ENCODE measurements around the gene MUC5B. TPM values are rescaled to one million over a fixed set of nuclear protein-coding genes. Genes with fewer than 3 reads are reported as not detected.

Gene MUC5B
- total RNA-seq, 2 experiments from 2014 or later, result not detected

- Mint-ChIP-seq H3K9me3 (no peaks in the 10 kb centered on the region), H3K4me1 (ENCODE audit: low read depth) (peaks cover 15% of the 10 kb centered on the region), H3K4me3 (no peak overlapping the region), H3K36me3 (ENCODE audit: low read depth) (no peaks in the 10 kb centered on the region), H3K27me3 (no peaks in the 10 kb centered on the region), H3K27ac (no peak overlapping the region)
- Histone ChIP-seq H3K4me3 (ENCODE audit: low read length) (no peak overlapping the region), H3K27ac (ENCODE audit: low read depth in 1 of 2, low read length in 2 of 2) (no peak overlapping the region), H3K36me3 (ENCODE audit: insufficient read depth, low read length) (peaks cover 35% of the 10 kb centered on the region), H3K27me3 (ENCODE audit: control insufficient read depth in 1 of 2, insufficient read depth in 2 of 2, low read length in 2 of 2) (no peaks in the 10 kb centered on the region), H3K4me1 (ENCODE audit: insufficient read depth, low read length) (peaks cover 14% of the 10 kb centered on the region), H3K9me3 (ENCODE audit: control insufficient read depth in 1 of 2, insufficient read depth in 1 of 2, low read length in 2 of 2) (no peaks in the 10 kb centered on the region)
- intact Hi-C loops (cut with DNase I, micrococcal nuclease), result no loop called here
- ChIA-PET POLR2A (interaction anchor here (0.9 kb wide), 1 partner anchor 10 kb away, joined by 3 read pairs; the partner anchor contains the start of gene TOLLIP), CTCF (interaction anchor here (1.7 kb wide), 1 partner anchor 10 kb away, joined by 4 read pairs; the partner anchor contains the start of gene TOLLIP)
- ATAC-seq (ENCODE audit: poor library complexity), result no peak
- DNase-seq, result peak in 2 of 14 experiments; percentile 11 to 25
- no peak for TF ChIP-seq CTCF (IDR thresholded peaks at IDR 0.05)
Measured at GRCh38 chr11:1299621-1300020, 76.8 kb downstream of the MUC5B start.

- H3K36me3 ChIP-seq (ENCODE audit: insufficient read depth, low read length), result peaks cover 32% of the 10 kb centered on the region
- H3K4me3 ChIP-seq (ENCODE audit: low read length), result no peak overlapping the region
- TF ChIP-seq CTCF (IDR thresholded peaks at IDR 0.05), result no peak
- Mint-ChIP-seq H3K27ac (no peak overlapping the region), H3K36me3 (ENCODE audit: low read depth) (peaks cover 5% of the 10 kb centered on the region), H3K27me3 (no peaks in the 10 kb centered on the region), H3K4me1 (ENCODE audit: low read depth) (peaks cover 19% of the 10 kb centered on the region), H3K9me3 (no peaks in the 10 kb centered on the region), H3K4me3 (no peak overlapping the region)
- no peaks in the 10 kb centered on the region for H3K27me3 ChIP-seq (ENCODE audit: control insufficient read depth in 1 of 2, insufficient read depth in 2 of 2, low read length in 2 of 2)
- peaks cover 16% of the 10 kb centered on the region for H3K4me1 ChIP-seq (ENCODE audit: insufficient read depth, low read length)
- ATAC-seq (ENCODE audit: poor library complexity) (no peak), DNase-seq (no peak)
- H3K27ac ChIP-seq (ENCODE audit: low read depth in 1 of 2, low read length in 2 of 2), result no peak overlapping the region
- no peaks in the 10 kb centered on the region for H3K9me3 ChIP-seq (ENCODE audit: control insufficient read depth in 1 of 2, insufficient read depth in 1 of 2, low read length in 2 of 2)
- CTCF ChIA-PET, result interaction anchor here (1.7 kb wide), 1 partner anchor 9 kb away, joined by 4 read pairs; the partner anchor contains the start of gene TOLLIP
- POLR2A ChIA-PET, result interaction anchor here (0.9 kb wide), 1 partner anchor 9 kb away, joined by 3 read pairs; the partner anchor contains the start of gene TOLLIP
- intact Hi-C loops (cut with DNase I, micrococcal nuclease), result no loop called here
Measured at GRCh38 chr11:1300121-1300520, 77.3 kb downstream of the MUC5B start.

GRCh38 chr11:1300569-1301187 lies 77.8 kb downstream of the MUC5B start:
- ATAC-seq (ENCODE audit: poor library complexity) (no peak), DNase-seq (peak in 1 of 14 experiments; percentile 9)
- H3K36me3 Mint-ChIP-seq (ENCODE audit: low read depth), result peaks cover 5% of the 10 kb centered on the region
- H3K4me3 Mint-ChIP-seq, result no peak overlapping the region
- no peaks in the 10 kb centered on the region for H3K27me3 Mint-ChIP-seq
- no peak overlapping the region for H3K27ac ChIP-seq (ENCODE audit: low read depth in 1 of 2, low read length in 2 of 2)
- H3K4me1 ChIP-seq (ENCODE audit: insufficient read depth, low read length), result peaks cover 20% of the 10 kb centered on the region
- no peaks in the 10 kb centered on the region for H3K9me3 Mint-ChIP-seq
- intact Hi-C loops (cut with DNase I, micrococcal nuclease), result no loop called here
- CTCF ChIA-PET, result interaction anchor here (1.7 kb wide), 1 partner anchor 9 kb away, joined by 4 read pairs; the partner anchor contains the start of gene TOLLIP
- peaks cover 30% of the 10 kb centered on the region for H3K36me3 ChIP-seq (ENCODE audit: insufficient read depth, low read length)
- no peak overlapping the region for H3K27ac Mint-ChIP-seq
- TF ChIP-seq CTCF (IDR thresholded peaks at IDR 0.05), result no peak
- no peaks in the 10 kb centered on the region for H3K27me3 ChIP-seq (ENCODE audit: control insufficient read depth in 1 of 2, insufficient read depth in 2 of 2, low read length in 2 of 2)
- no peak overlapping the region for H3K4me3 ChIP-seq (ENCODE audit: low read length)
- no peaks in the 10 kb centered on the region for H3K9me3 ChIP-seq (ENCODE audit: control insufficient read depth in 1 of 2, insufficient read depth in 1 of 2, low read length in 2 of 2)
- POLR2A ChIA-PET, result interaction anchor here (0.9 kb wide), 1 partner anchor 9 kb away, joined by 3 read pairs; the partner anchor contains the start of gene TOLLIP
- H3K4me1 Mint-ChIP-seq (ENCODE audit: low read depth), result peaks cover 22% of the 10 kb centered on the region

Data from CD4-positive, alpha-beta T cell (primary cell).